Astrocyte of the hippocampus (primary cell): ENCODE results near the gene TALDO1.

Source experiments
- DNase-seq: peaks from one replicate; pipeline ENCODE4 v3.0.0; 2011; ENCODE audit warnings: low read depth, low spot score

The TALDO1 gene

GRCh38 chr11:799641-800316 lies 52.5 kb downstream of the TALDO1 start:
- DNase-seq = no peak

GRCh38 chr11:800473-800872 lies 53.2 kb downstream of the TALDO1 start:
- DNase-seq = no peak

GRCh38 chr11:801097-801780 lies 54.0 kb downstream of the TALDO1 start:
- DNase-seq = no peak

GRCh38 chr11:802018-802617 lies 54.9 kb downstream of the TALDO1 start:
- no peak for DNase-seq

GRCh38 chr11:802693-803466 lies 55.6 kb downstream of the TALDO1 start:
- no peak for DNase-seq

- no peak for DNase-seq
Measured at GRCh38 chr11:803467-803742, 56.1 kb downstream of the TALDO1 start.

- no peak for DNase-seq
Measured at GRCh38 chr11:803770-804598, 56.7 kb downstream of the TALDO1 start.

- DNase-seq = no peak
Measured at GRCh38 chr11:804599-804964, 57.3 kb downstream of the TALDO1 start.

DNA sequence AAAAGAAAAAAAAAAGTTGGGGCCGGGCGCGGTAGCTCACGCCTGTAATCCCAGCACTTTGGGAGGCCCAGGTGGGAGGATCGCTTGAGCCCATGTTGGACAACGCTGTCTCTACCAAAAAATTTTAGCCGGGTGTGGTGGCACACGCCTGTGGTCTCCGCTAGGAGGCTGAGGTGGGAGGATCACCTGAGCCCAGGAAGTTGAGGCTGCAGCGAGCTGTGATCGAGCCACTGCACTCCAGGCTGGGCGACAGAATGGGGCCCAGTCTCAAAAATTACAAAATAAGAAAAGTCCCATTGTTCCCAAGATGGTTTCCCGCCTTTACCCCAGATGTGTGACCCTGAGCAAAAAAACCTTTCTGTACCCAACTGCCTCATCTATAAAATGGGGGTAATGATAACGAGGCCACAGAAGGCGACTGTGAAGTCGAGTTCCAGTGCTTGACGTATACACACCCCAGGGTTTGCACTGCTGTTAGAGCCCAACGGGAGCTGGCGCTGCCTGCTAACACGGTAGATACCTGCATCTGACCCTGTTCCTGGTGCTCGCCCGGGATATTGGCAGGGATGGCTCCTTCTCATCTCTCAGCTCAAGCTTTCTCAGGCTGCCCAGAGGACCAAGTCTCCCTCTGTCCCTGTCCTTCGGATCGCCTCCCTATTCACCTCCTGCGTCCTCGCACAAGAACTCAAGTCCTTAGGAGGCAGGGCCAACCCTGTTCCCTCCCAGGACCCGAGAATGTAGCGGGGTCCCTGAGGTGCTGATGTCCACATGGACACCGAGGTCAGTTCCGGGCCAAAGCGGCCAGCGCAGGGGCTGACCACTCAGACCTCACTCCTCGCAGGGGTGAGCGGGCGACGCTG lies 61.4 kb downstream of the TALDO1 start:
- no peak for DNase-seq

GRCh38 chr11:809287-810039 lies 62.2 kb downstream of the TALDO1 start, which contains the start of gene RPLP2:
Gene RPLP2 (plus strand): TSS chr11:809967. CDS start chr11:810235, 268 bp downstream.
- peak; percentile 99 for DNase-seq

DNA sequence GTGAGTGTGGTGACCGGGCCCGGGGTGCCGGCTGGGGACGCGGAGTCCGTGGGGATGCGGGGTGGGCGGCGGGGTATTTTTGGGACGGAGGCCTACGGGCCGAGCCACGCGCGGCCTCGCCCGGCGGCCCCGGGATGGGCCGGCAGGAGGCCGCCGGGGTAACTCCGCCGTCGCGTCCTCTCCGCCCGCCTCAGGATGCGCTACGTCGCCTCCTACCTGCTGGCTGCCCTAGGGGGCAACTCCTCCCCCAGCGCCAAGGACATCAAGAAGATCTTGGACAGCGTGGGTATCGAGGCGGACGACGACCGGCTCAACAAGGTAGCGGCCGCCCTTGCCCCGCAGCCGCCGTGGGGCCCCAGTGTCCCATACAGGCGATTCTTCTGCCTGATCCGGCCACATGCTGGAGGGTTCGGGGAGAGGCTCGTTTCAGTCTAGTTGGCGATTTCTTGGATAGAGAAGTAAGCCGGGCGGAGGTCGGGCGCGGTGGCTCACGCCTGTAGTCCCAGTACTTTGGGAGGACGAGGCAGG lies 62.8 kb downstream of the TALDO1 start:
- no peak for DNase-seq

- DNase-seq = no peak
Measured at GRCh38 chr11:811446-812245, 64.4 kb downstream of the TALDO1 start.

- DNase-seq = no peak
Measured at GRCh38 chr11:812390-812789, 65.1 kb downstream of the TALDO1 start.

DNA sequence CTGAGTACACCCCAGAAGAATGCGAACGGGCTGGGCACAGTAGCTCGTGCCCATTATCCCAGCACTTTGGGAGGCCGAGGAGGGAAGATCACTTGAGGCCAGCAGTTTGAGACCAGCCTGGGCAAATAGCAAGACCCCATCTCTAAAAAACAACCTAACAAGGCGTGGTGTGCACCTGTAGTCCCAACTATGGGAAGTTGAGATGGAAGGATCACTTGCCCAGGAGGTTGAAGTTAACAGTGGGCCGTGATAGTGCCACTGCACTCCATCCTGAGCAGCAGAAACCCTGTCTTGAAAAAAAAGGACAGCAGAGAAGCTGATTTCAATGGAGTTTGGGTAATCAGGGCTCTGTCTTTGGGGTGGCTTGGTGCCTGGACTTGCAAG lies 65.8 kb downstream of the TALDO1 start:
- no peak for DNase-seq

DNA sequence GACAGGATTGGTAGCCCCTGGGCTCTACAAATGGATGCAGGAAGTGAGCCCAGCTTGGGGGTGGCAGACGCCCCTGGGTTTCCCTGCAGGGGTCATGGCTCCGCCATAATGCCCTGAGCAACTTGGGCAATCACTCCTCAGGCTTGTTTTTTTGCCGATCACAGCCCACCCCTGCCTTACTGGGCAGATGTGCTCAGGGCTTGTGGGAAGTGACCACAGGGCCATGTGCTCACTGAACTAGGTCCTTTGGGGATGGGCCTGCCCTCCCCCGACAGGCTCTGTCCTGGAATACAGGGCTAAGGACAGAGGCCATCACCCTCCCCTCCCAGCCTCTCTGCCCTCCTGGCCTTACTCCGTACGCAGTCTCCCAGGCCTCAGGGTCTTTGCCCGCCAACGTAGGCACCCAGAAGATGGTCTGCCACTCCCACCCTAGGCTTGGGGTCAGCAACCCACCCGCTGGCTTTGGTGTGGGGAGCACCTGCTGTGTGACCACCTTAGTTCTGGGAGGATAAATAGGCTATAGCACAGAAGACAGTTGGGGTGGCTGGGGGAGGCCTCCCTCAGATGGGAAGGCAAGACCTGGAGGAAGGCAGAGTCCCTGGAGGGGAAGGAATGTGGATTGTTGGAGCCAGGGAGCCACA lies 66.3 kb downstream of the TALDO1 start:
- DNase-seq = no peak
